ENCODE results near the gene CORT. TPM values are rescaled to one million over a fixed set of nuclear protein-coding genes. Genes with fewer than 3 reads are reported as not detected.

Gene CORT
- total and polyA plus RNA-seq, 2 of the 4 experiments (the other 2 are of a cell fraction), result 0.10 TPM; not detected in 1

GRCh38 chr1:10470043-10470442 lies 20.2 kb downstream of the CORT start:
- no peak overlapping the region for H4K8ac ChIP-seq (ENCODE audit: low read depth in 2 of 2, low read length in 2 of 2)
- H3K14ac ChIP-seq (replicated peaks; ENCODE audit: low read depth, low read length), result no peak overlapping the region
- no peak overlapping the region for H2BK15ac ChIP-seq (ENCODE audit: low read depth, low read length)
- peaks cover 24% of the 10 kb centered on the region for H3K36me3 ChIP-seq (ENCODE audit: control insufficient read depth, insufficient read depth, low read length)
- intact Hi-C loops (cut with micrococcal nuclease), result no loop called here
- TF ChIP-seq MAZ (IDR thresholded peaks at IDR 0.05; ENCODE audit: borderline replicate concordance, low read depth, low read length) (no peak), CTCF (conservative IDR thresholded peaks at IDR 0.05; ENCODE audit: low read depth, low read length) (no peak), BHLHE40 (IDR thresholded peaks at IDR 0.05; ENCODE audit: low read depth, low read length) (no peak), USF2 (IDR thresholded peaks at IDR 0.05; ENCODE audit: low read depth, low read length) (no peak), RAD21 (IDR thresholded peaks at IDR 0.05; ENCODE audit: low read length) (no peak), RCOR1 (IDR thresholded peaks at IDR 0.05; ENCODE audit: insufficient replicate concordance, low read length) (no peak), MAFK (IDR thresholded peaks at IDR 0.05; ENCODE audit: low read depth, low read length) (no peak), RFX5 (IDR thresholded peaks at IDR 0.05; ENCODE audit: low read depth, low read length) (no peak)
- H3K9me1 ChIP-seq (ENCODE audit: insufficient read depth, low read length), result no peaks in the 10 kb centered on the region
- H3K9ac ChIP-seq (ENCODE audit: low read depth, low read length), result no peak overlapping the region
- in situ Hi-C loops (cut with MboI; ENCODE audit: low sequenced_read_pairs), result no loop called here
- no peak overlapping the region for H3K4me2 ChIP-seq (ENCODE audit: low read depth, low read length)
- no peak overlapping the region for H4K5ac ChIP-seq (ENCODE audit: low read depth, low read length)
- no peak overlapping the region for H2AK9ac ChIP-seq (replicated peaks; ENCODE audit: low read depth, low read length, poor library complexity)
- no peaks in the 10 kb centered on the region for H3K9me3 ChIP-seq (ENCODE audit: control insufficient read depth, insufficient read depth, low read length)
- H3K27me3 ChIP-seq (ENCODE audit: control insufficient read depth, insufficient read depth, low read length), result no peaks in the 10 kb centered on the region
- no peaks in the 10 kb centered on the region for H4K20me1 ChIP-seq (ENCODE audit: insufficient read depth, low read length)
- ATAC-seq (ENCODE audit: low read depth) (no peak), DNase-seq (no peak)
- H4K91ac ChIP-seq (ENCODE audit: insufficient read depth, low read depth, low read length), result no peak overlapping the region
- no peak overlapping the region for H2AFZ ChIP-seq (replicated peaks; ENCODE audit: low read length, poor library complexity)
- ChIA-PET POLR2A (ENCODE audit: unreplicated experiment) (no interaction called here), CTCF (no interaction called here)
- no peaks in the 10 kb centered on the region; the same call in 1 of the 2 replicates for H3K4me1 ChIP-seq (ENCODE audit: control insufficient read depth, insufficient read depth, low read length)
- H2BK5ac ChIP-seq (ENCODE audit: low read depth, low read length, poor library complexity, severe bottlenecking), result no peak overlapping the region
- H3K23ac ChIP-seq (ENCODE audit: low read depth, low read length), result no peak overlapping the region
- H3K4ac ChIP-seq (ENCODE audit: low read depth, low read length), result no peak overlapping the region
- dilution Hi-C loops (cut with HindIII; ENCODE audit: low sequenced_read_pairs, unreplicated experiment), result no loop called here
- WGBS, 2 experiments (ENCODE audit: extremely low coverage in 2 of 2, insufficient read length in 1 of 2), result no CpG with 5 or more reads among the region's 4 CpGs
- no peak overlapping the region for H3K27ac ChIP-seq (ENCODE audit: insufficient read depth, low read length)
- H2AK5ac ChIP-seq (ENCODE audit: low read depth, low read length), result no peak overlapping the region
- H3K56ac ChIP-seq (ENCODE audit: extremely low read depth, insufficient read depth, low read length), result no peak overlapping the region
- H3K79me1 ChIP-seq (ENCODE audit: low read depth in 1 of 2, low read length in 2 of 2), result peaks cover 13 to 14% of the 10 kb centered on the region in 2 experiments
- H2BK120ac ChIP-seq (ENCODE audit: low read depth, low read length), result no peak overlapping the region
- no peak overlapping the region for H3K4me3 ChIP-seq (ENCODE audit: insufficient read depth, low read depth, low read length)
- H2BK20ac ChIP-seq (ENCODE audit: low read depth, low read length), result no peak overlapping the region
- BruUV-seq (replicated peaks), result no TSS peak
- no peak overlapping the region for H3K18ac ChIP-seq (ENCODE audit: low read depth, low read length)
